ENCODE results near the gene HOXA5.

HOXA5 gene

DNA sequence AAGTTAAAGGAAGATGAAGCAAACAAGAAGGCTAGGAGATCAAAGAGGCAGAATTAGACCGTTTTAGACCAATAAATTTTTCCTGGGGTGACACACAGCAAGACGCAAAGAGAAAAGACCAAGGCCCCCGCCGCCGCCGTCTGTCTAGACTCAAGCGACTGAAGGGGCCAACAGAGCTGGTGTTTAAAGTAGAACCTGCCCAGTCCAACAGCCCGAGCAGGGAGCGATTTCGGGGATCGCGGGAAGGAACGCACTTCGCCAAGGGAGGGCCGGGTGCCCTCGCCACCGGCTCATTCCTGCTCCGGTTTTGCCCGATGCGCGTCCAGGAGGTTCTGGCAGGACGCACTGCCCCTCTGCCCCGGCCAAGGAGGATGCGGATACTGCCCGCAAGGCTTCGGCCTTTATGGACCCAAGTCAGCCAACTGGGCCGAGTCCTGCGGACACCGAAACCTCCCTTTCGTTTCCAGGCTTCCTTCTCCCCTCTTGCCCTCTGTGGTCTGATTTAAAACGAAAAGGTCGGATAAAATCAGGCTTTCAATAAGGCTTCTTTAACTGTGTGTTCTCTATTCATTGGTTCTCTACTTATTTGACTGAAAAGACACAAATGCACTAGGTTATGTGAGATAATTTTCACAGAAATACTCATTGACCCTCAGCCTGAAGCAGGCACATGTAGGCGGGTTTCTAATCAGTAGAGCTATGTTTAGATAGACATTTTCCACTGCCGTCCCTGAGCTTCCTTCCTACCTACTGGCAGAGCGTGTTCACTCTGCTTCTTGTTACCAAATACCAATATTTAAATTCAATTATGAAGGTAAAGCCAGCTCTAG, 15.2 kb upstream of the HOXA5 start:
- DNase-seq, result no peak

DNA sequence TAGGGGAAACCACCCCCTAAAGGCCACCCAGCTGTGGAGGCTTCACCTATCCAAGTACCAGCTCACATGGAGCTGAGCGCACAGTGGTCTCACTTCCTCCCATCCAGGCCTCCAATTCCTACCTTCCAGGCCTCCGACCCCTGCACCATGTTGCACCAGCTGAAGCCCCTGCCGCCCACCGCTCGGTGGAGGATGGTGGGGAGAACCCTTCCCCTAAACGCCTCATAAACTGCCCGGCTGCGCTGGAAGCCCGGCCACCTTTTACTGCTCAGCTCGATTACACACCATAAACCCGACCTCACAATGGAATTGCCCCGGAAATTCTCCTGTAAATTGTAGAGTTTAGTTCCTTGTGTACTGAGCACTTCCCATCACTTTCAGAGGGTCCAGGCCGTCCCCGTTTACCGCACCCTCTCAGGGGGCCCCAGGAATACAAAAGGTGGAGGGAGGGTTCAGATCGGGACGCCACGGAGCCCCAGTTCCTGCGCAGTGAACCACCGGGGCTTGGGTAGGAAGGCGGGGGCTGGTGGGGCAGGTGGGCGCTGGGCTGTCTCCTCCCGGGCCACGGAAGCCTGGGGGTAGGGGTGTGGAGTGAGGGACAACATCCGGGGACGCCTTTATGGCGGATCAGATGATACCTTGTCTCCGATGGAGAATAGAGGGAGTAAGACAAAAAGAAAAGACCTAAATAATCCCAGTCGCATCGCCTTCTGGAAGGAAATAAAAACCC, 14.4 kb upstream of the HOXA5 start:
- DNase-seq, result no peak

DNA sequence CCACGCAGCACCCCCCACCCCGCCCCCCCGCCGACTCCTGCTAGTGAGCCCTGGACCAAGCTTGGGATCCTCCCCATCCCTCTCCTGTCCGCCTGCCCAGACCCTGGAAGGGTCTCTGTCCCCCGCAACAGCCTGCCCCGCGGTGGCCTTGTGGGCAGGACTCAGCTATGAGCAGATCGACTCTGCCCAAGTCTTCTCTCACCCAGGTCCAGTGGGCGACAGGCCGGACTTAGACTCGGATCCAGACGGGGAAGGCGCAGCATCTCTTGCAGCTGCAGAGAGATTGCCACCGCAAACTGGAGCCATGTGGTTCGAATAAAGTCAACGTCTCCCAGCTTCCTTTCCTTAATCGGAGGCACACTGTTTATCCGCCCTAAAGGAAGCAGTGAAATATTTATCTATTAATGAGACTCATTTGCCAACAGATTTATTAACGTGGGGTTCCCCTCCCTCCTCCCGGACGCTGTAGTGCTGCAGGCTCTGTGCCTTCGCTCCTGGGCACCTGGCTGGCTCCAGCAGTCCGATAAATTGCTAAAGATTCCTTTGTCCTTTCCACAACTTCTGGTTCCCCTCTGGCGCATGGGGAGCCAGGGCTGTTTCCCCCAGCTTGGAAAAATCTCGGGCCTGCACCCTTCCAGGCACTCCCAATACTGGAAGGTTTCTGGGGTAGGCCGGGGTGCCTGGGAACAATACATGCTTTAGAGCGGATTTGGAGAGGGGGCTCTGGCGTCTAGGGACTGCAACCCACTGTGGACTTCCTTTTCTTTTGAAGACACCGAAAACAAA, 13.6 kb upstream of the HOXA5 start:
- no peak for DNase-seq

DNA sequence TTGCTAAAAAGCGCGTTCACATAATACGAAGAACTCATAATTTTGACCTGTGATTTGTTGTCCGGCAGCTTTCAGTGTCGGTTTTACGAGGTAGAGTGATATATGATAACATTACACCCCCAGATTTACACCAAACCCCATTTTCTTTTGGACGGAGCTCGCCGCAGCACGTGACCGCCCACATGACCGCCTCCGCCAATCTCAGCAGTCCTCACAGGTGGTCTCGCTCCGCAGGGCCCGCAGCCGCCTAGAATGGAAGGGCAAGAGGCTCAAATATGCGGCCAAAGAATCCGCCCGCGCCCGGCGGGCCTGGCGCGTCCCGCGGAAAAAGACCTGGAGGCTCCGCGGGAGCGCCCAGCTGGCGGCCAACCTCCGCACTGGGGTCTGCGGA, 13.0 kb upstream of the HOXA5 start, which contains the start of gene HOXA7:
Gene HOXA7, minus strand, starts transcription at position 168 of the 391 bp plus-strand sequence. Its CDS starts 130 bp downstream, at position 38.
- peak; percentile 72 for DNase-seq

DNA sequence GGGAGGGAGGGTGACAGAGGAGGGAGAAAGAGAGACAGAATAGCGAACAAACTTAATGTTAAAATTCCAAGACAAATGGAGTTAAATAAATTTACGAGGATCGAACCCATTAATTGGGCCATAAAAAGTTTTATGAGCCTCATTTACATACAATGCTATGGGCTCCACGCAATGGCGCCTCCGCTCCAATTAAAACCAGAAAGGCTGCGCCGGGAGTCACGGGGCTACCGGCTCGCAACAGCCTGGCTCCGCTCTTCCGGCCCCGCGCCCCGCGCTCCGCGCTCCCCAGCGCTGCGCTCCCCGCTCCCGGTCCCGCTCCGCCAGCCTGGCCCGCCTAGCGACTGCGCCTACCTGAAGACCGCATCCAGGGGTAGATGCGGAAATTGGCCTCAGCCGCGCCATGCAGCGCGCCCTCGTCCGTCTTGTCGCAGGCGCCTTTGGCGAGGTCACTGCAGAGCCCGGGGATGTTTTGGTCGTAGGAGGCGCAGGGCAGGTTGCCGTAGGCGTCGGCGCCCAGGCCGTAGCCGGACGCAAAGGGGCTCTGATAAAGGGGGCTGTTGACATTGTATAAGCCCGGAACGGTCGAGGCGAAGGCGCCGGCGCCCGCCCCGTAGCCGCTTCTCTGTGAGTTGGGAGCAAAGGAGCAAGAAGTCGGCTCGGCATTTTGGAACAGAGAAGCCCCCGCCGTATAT, 12.5 kb upstream of the HOXA5 start:
- no peak for DNase-seq

DNA sequence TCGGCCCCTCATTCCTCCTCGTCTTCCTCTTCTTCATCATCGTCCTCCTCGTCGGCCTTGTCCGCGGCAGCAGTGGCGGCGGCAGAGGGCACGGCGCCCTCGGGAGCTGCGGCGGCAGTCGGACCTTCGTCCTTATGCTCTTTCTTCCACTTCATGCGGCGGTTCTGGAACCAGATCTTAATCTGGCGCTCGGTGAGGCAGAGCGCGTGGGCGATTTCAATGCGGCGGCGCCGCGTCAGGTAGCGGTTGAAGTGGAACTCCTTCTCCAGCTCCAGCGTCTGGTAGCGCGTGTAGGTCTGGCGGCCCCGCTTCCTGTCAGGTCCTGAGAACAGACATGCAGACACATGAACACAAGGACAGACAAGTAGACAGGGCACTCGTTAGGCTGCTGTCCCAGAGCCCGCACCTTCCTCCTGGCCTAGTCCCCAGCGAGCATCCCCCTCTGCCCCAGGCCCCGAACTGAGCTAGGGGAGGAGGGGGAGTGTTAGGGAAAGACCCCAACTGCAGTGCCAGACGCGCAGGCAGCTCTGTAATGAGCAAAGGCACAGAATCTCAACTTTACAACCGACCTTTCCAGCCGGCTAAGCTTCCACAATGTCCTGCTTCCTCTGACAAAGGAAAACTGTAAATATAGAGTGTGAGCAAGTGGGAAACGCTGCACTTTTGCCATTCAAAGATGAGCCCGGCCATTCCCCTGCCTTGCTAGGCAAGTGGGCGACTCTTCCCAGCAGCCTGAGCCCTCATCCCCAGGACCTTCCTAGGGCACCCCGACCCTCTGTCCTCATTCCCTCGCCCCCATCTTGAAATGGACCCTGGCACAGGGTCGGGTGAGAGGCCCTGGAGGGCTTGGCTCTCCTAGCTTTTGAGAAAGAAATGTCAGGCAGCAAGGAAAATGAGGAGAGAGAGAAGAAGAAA, 11.7 kb upstream of the HOXA5 start:
- DNase-seq, result no peak

DNA sequence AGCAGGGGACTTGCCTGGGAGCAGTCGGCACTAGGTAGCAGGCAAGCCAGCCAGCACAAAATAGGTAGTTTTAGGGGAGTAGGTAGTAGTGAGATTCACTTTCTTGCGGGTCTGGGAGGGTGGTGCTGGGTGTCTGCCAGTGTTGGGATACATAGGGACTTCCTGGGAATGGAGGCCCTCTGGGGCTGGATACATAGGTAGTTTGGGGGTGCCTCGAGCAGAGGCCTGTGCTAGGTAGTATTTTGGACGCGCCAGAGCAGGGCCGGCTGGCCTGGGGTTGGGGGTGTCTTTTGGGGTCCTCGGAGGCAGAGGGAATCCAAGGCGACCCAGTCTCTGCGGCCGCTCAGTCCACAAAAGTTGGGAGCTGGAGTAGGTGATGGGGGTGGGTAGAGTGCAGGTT, 10.9 kb upstream of the HOXA5 start:
- DNase-seq, result no peak

DNA sequence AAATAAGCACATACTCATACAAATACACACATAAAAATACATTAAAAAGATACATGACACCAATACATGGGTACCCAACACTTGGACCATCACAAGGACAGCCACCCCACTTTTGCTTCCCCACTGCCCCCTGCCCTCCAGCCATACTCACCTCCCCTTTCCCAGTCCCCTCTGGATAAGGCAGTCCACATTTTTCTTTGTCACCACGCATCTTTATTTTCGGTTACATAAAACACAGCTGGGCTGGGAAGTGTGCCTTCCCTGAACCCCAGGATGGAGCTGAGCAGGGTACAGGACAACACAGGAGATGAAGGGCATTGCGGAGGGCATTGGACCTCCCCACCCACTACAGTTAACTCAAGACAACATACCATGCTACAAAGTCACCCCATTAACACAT, 10.0 kb upstream of the HOXA5 start:
- DNase-seq, result no peak

DNA sequence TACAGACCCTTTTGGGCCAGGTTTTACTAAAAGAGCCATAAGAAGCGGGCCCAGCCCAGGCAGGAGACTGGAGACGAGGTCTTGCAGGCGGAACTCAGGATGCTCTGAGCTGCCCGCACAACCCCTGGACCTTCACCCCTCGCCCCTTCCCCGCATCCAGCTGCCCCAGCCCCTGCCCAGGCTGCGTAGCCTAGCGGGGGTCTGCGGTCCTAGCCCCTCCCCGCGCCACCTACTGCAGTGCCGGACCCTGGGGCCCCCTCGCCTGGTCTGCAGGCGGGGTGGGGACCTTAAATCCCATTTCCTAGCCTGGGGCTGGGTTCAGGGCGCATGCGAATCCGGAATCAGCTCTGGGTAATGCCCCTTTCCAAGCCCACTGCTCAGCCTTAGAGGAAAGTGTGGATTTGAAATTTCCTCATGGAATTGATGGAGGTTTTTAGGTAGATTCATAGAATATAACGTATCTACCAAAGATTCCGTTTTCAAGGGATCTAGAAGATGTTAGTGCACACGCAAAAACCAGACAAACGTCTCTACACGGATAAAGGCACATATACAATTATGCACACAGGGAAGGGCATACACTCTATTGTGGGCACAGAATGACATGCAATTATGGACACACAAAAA, 9.4 kb upstream of the HOXA5 start:
- DNase-seq, result no peak

DNA sequence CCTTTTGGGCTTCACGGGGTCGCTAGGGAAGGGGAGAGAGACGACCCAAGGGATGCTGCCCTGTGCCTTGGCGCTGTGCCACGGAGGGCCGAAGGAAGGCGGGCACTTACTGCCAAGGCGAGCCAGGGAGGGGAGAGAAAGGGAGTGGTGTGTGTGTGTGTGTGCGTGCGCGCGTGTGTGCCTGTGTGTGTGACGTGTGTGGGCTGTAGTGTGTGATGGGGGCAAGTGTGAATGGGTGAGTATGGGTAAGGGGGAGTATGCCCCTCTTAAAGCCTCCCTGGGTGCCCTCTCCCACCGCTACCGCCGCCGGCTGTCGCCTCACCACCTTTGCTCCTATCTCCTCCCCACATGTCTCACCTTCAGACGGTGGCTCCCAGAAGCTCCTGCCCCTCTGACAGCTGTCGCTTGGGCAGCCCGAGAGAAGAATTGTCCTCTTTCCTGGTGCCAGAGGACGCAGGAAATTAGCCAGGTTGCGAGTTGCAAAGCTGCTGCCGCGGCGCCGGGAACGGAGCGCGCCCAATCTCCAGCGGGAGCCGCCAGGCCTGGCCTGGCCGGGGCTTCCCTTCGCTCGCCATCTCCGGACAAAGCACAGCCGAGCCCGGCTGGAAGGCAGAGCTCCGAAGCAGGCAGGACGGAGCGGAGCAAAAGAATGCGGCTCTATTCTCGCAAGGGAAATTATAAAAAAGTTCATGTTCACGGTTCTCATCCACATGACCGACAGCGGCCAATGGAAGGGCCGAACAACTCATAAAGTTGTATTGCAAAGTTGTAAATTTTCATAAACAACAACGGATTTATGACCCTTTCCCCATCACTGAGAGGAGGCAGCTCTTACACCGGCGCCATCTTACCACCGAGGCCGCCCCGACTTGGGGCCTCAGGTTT, 8.7 kb upstream of the HOXA5 start, which contains the start of gene HOXA3:
Gene HOXA3, minus strand, starts transcription at position 653 of the 885 bp plus-strand sequence. CDS start 41,943 bp downstream, outside the sequence.
- no peak for DNase-seq

DNA sequence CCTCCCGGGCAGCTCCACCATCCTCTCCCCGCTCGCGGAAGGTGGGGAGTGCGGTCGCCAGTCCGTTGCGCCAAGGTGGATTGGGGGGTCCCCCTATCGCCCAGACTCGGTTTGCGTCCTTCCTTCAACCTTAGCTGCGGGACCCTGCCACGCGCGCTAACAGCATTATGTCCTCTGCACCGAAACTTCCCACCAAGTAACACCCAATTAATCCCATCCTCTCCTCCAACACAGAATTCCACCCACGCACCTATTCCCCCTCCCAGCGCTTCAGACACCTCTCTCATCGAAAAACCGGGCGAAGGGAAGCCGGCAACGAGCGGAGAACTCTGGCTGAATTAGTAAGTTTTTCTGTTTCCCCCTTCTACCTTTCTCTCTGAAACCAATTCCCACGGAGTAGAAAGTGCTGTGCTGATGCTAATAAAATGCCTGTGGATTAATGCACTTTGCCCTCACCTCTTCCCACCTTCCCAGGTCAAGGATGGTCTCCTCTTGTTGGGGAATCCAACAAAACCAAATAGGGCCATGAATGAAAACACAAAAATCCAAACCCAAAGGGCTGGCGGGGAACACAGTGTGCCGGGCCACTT, 8.0 kb upstream of the HOXA5 start:
- no peak for DNase-seq

DNA sequence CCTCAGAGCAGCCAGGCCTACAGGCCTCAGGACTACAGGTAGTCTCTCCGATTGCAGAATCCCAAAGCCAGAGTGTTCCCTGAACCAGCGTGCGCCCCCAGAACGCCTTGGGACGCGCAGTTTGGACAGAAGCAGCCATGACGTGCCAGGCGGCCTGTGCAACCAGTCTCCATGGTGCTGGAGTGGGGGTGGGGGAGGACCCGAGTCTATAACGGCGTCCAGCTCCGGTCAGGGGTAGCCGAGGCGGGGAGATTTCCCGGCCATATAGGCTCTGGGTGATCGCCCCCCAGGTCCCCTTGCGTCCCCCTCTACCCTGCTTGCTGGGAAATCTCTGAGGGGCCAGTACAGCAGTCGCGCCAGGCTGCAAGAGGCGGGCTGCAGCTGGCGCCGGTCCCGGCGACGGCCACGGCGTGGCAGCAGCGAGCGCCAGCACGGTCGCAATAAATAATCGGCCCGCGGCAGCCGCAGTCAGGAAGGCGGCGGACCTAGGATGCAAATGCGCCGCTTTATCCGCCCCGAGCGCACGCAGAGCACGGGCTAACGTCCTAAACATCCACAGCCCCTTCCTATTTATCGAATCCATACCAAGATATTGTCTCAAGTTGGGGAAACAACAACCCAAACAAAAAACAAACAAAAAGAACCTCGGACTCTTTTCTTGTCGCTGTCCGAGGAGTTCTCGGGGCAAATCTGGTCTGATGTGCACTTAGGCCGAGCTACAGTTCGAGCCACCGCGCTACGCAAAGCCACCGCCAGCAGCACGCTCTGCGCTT, 7.3 kb upstream of the HOXA5 start:
- peak; percentile 66 for DNase-seq

DNA sequence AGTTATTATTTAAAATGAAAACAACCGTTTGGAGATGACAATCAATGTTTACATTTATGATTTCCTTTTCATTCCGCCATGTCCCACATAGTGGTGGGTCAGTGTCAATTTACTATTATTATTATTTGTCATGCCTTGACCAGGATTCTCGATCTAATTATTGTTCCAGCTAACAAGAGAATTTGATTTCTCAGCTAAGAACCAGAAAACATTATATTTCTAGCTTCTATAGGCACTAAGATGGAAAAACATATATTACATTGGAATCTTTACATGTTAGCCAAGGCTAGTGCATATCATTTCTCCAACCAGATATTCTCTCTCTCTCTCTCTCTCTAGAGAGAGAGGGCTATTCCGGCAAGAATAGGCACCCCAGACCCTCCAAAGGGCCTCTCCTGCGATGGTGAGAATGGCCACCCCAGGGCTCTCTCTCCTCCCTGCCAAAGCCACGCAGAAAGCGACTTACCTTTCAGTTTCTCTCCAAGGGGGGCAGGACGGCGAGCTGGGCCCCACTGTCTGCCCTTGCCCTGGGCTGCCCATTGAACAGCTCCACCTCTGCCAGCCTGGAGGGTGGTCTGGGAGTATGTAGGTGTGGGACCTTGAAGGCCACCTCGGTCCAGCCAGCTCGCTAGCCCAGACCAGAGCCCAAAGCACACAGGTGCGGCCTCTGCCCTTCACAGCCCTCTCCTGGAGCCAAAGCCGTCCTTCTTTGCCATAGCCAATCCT, 6.5 kb upstream of the HOXA5 start:
- no peak for DNase-seq

DNA sequence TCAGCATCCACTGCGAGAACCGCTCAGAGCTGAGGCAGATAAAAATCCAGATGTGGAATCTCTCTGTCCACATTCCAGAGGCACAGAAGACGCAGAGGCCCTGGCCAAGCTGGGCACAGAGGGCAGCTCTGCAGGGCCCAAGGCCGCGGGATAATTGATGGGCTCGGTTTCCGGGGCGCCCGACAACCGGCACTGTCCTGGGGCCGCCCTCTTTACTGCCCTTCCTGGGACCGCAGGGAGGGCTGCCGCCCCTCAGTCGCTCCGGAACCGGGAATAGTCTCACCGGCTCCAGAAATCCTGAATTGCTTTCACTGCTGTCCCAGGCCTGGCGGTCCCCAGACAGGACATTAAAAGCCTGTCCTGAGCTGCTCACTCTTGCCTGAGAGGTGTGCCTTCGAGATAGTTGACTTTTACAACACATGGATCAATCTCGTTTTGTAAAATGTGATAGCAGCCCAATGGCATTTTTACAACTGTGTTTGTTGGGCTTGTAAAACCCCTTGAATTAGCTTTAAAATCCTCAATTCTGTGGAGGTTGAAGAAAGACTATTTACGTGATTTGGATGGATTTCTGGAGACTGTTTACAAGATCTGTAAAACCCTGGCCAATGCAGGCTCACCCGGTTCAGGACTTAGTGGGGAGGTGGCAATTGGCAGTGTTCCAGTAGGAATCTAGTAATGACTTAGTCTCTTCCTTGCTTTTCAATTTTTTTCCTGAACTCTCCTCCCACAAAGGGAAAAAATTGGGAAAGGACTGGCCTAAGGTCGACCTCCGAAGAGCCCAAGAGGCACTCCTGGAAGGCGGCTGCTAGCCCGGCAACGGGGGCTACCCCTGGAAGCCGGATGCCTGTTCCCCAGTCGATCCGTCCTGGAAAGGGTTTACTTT, 5.5 kb upstream of the HOXA5 start:
- no peak for DNase-seq

DNA sequence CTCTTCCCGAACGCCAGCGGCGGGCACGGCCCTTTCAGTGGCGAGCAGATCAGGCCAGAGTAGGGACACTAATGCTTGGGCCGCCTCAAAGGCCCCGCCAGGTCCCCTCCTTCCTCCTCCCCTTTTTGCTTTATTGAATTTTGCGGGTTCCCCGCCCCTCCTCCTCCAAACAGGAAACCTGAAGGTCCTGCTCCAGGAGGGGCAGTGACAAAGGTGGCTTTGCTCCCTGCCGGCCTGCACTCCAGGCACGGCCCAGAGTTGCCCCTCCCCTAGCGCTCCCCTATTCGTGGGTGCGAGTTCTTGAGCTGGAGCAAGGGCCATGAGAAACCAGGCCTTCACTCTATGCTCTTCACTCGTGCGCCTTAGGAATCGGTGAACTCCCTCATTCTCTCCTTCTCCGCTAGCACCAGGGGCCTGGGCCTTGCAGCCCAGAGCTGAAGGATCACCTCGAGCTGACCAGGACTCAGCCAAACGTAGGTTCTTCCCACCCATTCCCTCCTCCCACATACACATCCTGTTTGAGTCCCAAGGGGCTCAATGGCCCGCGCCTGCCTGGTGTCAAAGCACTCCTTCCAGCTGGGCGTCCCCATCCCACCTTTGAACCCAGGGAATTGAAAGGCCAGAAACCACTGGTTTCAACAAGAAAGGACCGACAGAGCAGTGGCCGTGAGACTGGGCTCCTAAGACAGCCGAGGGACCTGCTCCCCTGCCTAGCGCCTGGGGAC, 4.7 kb upstream of the HOXA5 start:
- no peak for DNase-seq

Measured in NCI-H226 (cell line).